GM23338 (cell line): ENCODE results near the gene SLC6A19. TPM values are rescaled to one million over a fixed set of nuclear protein-coding genes. Genes with fewer than 3 reads are reported as not detected.

Source experiments
- ATAC-seq: fragments of 200-7000 bp; cut with Tn5 transposase; 3 replicates; pipeline ENCODE4 v1.9.1; 2020
- DNase-seq: peaks from one replicate; pipeline ENCODE4 v3.0.0-alpha.2; 2015; ENCODE audit warnings: low spot score
- H2AFZ ChIP-seq: fragments of 200-600 bp; sonication (generic); 2 replicates; pipeline ENCODE4 v1.8.0; 2016; ENCODE audit warnings: antibody characterized with exemption, mild to moderate bottlenecking, moderate library complexity
- H3F3A ChIP-seq: fragments of 200-600 bp; sonication (generic); replicated peaks from 2 replicates; pipeline ENCODE4 v1.8.0; 2017; ENCODE audit warnings: antibody characterized with exemption, mixed run types, low read depth
- H3K27ac ChIP-seq: fragments of 200-600 bp; sonication (generic); 2 replicates; pipeline ENCODE4 v1.6.1; 2016; ENCODE audit warnings: low read depth
- H3K27me3 ChIP-seq: fragments of 200-600 bp; sonication (generic); 2 replicates; pipeline ENCODE4 v1.8.0; 2016; ENCODE audit warnings: mild to moderate bottlenecking, mixed run types, moderate library complexity; ENCODE audit not compliant: insufficient read depth
- H3K36me3 ChIP-seq: fragments of 200-600 bp; sonication (generic); 2 replicates; pipeline ENCODE4 v1.8.0; 2016; ENCODE audit warnings: mild to moderate bottlenecking; ENCODE audit not compliant: insufficient read depth
- H3K4me1 ChIP-seq: fragments of 200-600 bp; sonication (generic); 2 replicates; pipeline ENCODE4 v1.8.0; 2016; ENCODE audit warnings: mild to moderate bottlenecking, moderate library complexity; ENCODE audit not compliant: insufficient read depth
- H3K4me2 ChIP-seq: fragments of 200-600 bp; sonication (generic); 2 replicates; pipeline ENCODE4 v1.7.1; 2017; ENCODE audit warnings: mixed run types
- H3K4me3 ChIP-seq: fragments of 200-600 bp; sonication (generic); 2 replicates; pipeline ENCODE4 v1.6.1; 2016; ENCODE audit warnings: mixed run types
- H3K79me2 ChIP-seq: fragments of 200-600 bp; sonication (generic); replicated peaks from 2 replicates; pipeline ENCODE4 v1.8.0; 2017; ENCODE audit warnings: mild to moderate bottlenecking; ENCODE audit not compliant: insufficient read depth
- H3K9me2 ChIP-seq: fragments of 200-600 bp; sonication (generic); 2 replicates; pipeline ENCODE4 v1.8.0; 2017; ENCODE audit not compliant: insufficient read depth
- H4K20me1 ChIP-seq: fragments of 200-600 bp; sonication (generic); replicated peaks from 2 replicates; pipeline ENCODE4 v1.8.0; 2017; ENCODE audit warnings: mild to moderate bottlenecking; ENCODE audit not compliant: insufficient read depth
- H3K27ac Mint-ChIP-seq: 2 replicates; pipeline ENCODE4 v1.8.0; 2020; ENCODE audit warnings: inconsistent platforms, mild to moderate bottlenecking, moderate library complexity, mixed read lengths
- H3K27me3 Mint-ChIP-seq: 3 replicates; pipeline ENCODE4 v1.8.0; 2022; ENCODE audit warnings: low read depth, mild to moderate bottlenecking, moderate library complexity, mixed read lengths, inconsistent platforms; ENCODE audit not compliant: insufficient read depth, poor library complexity
- H3K36me3 Mint-ChIP-seq: 3 replicates; pipeline ENCODE4 v1.8.0; 2021; ENCODE audit warnings: low read depth, mild to moderate bottlenecking, inconsistent platforms, moderate library complexity, mixed read lengths
- H3K4me1 Mint-ChIP-seq: 3 replicates; pipeline ENCODE4 v1.8.0; 2020; ENCODE audit warnings: mild to moderate bottlenecking, inconsistent platforms, mixed read lengths
- H3K4me3 Mint-ChIP-seq: 3 replicates; pipeline ENCODE4 v1.8.0; 2021; ENCODE audit warnings: moderate library complexity, mild to moderate bottlenecking, inconsistent platforms, mixed read lengths
- H3K9me3 Mint-ChIP-seq: 3 replicates; pipeline ENCODE4 v1.8.0; 2020; ENCODE audit warnings: moderate library complexity, mild to moderate bottlenecking, inconsistent platforms, mixed read lengths
- CREB1 ChIP-seq: fragments of 250-450 bp; sonication (Bioruptor Pico); IDR thresholded peaks from 2 replicates; pipeline ENCODE4 v1.5.0; 2020; ENCODE audit warnings: low read depth, mild to moderate bottlenecking, moderate library complexity
- CTCF ChIP-seq, 2 experiments: fragments of 200-600 bp in 1 of 2; sonication (generic) in 1 of 2; conservative IDR thresholded peaks; 2 replicates each; pipeline versions ENCODE4 v1.5.1 to v1.6.1; 2016 to 2017; ENCODE audit warnings: antibody characterized with exemption in 2 of 2, low read depth in 2 of 2, mild to moderate bottlenecking in 2 of 2, moderate library complexity in 1 of 2
- ETS1 ChIP-seq: IDR thresholded peaks from 2 replicates; pipeline ENCODE4 v1.6.1; 2016; ENCODE audit warnings: antibody characterized with exemption
- EZH2 ChIP-seq: fragments of 200-600 bp; sonication (generic); IDR thresholded peaks from one replicate; pipeline ENCODE4 v1.8.0; 2017; ENCODE audit warnings: antibody characterized with exemption, mild to moderate bottlenecking, low read depth; ENCODE audit not compliant: unreplicated experiment
- EZH2phosphoT487 ChIP-seq: fragments of 200-600 bp; sonication (generic); IDR thresholded peaks from one replicate; pipeline ENCODE4 v1.8.1; 2018; ENCODE audit warnings: antibody characterized with exemption; ENCODE audit not compliant: unreplicated experiment
- JUNB ChIP-seq: IDR thresholded peaks from one replicate; pipeline ENCODE4 v1.6.1; 2016; ENCODE audit warnings: antibody characterized with exemption; ENCODE audit not compliant: unreplicated experiment
- NANOG ChIP-seq: IDR thresholded peaks from 2 replicates; pipeline ENCODE4 v1.6.1; 2016; ENCODE audit warnings: antibody characterized with exemption, borderline replicate concordance
- POLR2AphosphoS5 ChIP-seq: IDR thresholded peaks from 2 replicates; pipeline ENCODE4 v1.6.1; 2016; ENCODE audit warnings: antibody characterized with exemption, low read depth
- REST ChIP-seq: IDR thresholded peaks from one replicate; pipeline ENCODE4 v1.6.1; 2018; ENCODE audit warnings: antibody characterized with exemption; ENCODE audit not compliant: unreplicated experiment
- STAT1 ChIP-seq: IDR thresholded peaks from one replicate; pipeline ENCODE4 v1.6.1; 2016; ENCODE audit warnings: antibody characterized with exemption; ENCODE audit not compliant: unreplicated experiment
- ZNF114 ChIP-seq: fragments of 250-450 bp; sonication (Bioruptor Pico); IDR thresholded peaks from 2 replicates; pipeline ENCODE4 v1.5.0; 2020; ENCODE audit warnings: mild to moderate bottlenecking, moderate library complexity
- ZNF331 ChIP-seq: fragments of 250-450 bp; sonication (Bioruptor Pico); IDR thresholded peaks from 2 replicates; pipeline ENCODE4 v1.5.0; 2020; ENCODE audit warnings: low read depth, mild to moderate bottlenecking, moderate library complexity
- polyA plus RNA-seq: library from polyadenylated mRNA; unstranded; fragments of >200 nt; fragmentation: Nextera tagmentation; extraction: Ambion mirVana; gene quantifications from 2 replicates; pipeline ENCODE4 v1.2.1, GENCODE V29; 2016
- total RNA-seq: library from RNA; depleted of rRNA; stranded (reverse); fragments of >200 nt; shearing (Covaris generic); gene quantifications from 2 replicates; pipeline ENCODE4 v1.2.3, GENCODE V29; 2014

Gene SLC6A19
- total and polyA plus RNA-seq, 2 experiments from 2014 or later: not detected

- Histone ChIP-seq H3K9me2 (no peaks in the 10 kb centered on the region), H3K4me2 (no peak overlapping the region), H3K4me3 (no peak overlapping the region), H3K4me1 (no peaks in the 10 kb centered on the region), H3K79me2 (no peaks in the 10 kb centered on the region), H3F3A (no peaks in the 10 kb centered on the region), H4K20me1 (no peaks in the 10 kb centered on the region), H3K27ac (no peak overlapping the region), H3K36me3 (no peaks in the 10 kb centered on the region), H2AFZ (no peak overlapping the region), H3K27me3 (no peaks in the 10 kb centered on the region)
- no peak for DNase-seq
- H3K4me1 Mint-ChIP-seq: peaks cover 20% of the 10 kb centered on the region
- H3K27me3 Mint-ChIP-seq: peaks cover 13% of the 10 kb centered on the region
- no peaks in the 10 kb centered on the region for H3K9me3 Mint-ChIP-seq
- H3K36me3 Mint-ChIP-seq: no peaks in the 10 kb centered on the region
- no peak for ATAC-seq
- H3K4me3 Mint-ChIP-seq: no peak overlapping the region
- no peak for TF ChIP-seq CTCF (conservative IDR thresholded peaks at IDR 0.05; ENCODE audit: low read depth in 2 of 2)
- TF ChIP-seq POLR2AphosphoS5: no peak
- no peak for TF ChIP-seq EZH2phosphoT487
- no peak for TF ChIP-seq EZH2
- no peak for TF ChIP-seq ZNF331
- no peak for TF ChIP-seq JUNB
- no peak for TF ChIP-seq REST
- no peak for TF ChIP-seq NANOG
- no peak for TF ChIP-seq ZNF114
- TF ChIP-seq ETS1: no peak
- no peak overlapping the region for H3K27ac Mint-ChIP-seq
These were observed 26.3 kb downstream of the SLC6A19 start for GRCh38 chr5:1227667-1228066.

GRCh38 chr5:1228120-1228519, 26.7 kb downstream of the SLC6A19 start:
- DNase-seq (no peak), ATAC-seq (no peak)
- no peak overlapping the region for H3K4me2 ChIP-seq
- Mint-ChIP-seq H3K9me3 (no peaks in the 10 kb centered on the region), H3K4me1 (peaks cover 20% of the 10 kb centered on the region), H3K4me3 (no peak overlapping the region), H3K36me3 (no peaks in the 10 kb centered on the region), H3K27me3 (peaks cover 13% of the 10 kb centered on the region), H3K27ac (no peak overlapping the region)
- H3F3A ChIP-seq: no peaks in the 10 kb centered on the region
- no peak overlapping the region for H3K27ac ChIP-seq
- H2AFZ ChIP-seq: no peak overlapping the region
- no peaks in the 10 kb centered on the region for H3K9me2 ChIP-seq
- H3K27me3 ChIP-seq: no peaks in the 10 kb centered on the region
- H3K36me3 ChIP-seq: no peaks in the 10 kb centered on the region
- H4K20me1 ChIP-seq: no peaks in the 10 kb centered on the region
- H3K4me3 ChIP-seq: no peak overlapping the region
- no peaks in the 10 kb centered on the region for H3K4me1 ChIP-seq
- no peaks in the 10 kb centered on the region for H3K79me2 ChIP-seq
- TF ChIP-seq POLR2AphosphoS5: no peak
- TF ChIP-seq STAT1: no peak
- no peak for TF ChIP-seq CREB1 (CRISPR knock-in tag)
- TF ChIP-seq JUNB: no peak
- TF ChIP-seq NANOG: no peak
- no peak for TF ChIP-seq ETS1
- TF ChIP-seq ZNF331: no peak
